GM23248 (cell line): ENCODE data around the gene PHRF1.
"Not testable (repeated sequence)": the region's sequence is repeated elsewhere in the genome, so short reads cannot be mapped to it uniquely, and the experiment has no call there.

ENCODE experiments used
- EZH2 ChIP-seq: fragments of 200-600 bp; sonication (generic); IDR thresholded peaks from 2 replicates; pipeline ENCODE4 v1.6.1; 2018; ENCODE audit warnings: antibody characterized with exemption, mild to moderate bottlenecking; ENCODE audit not compliant: insufficient read depth, poor library complexity, severe bottlenecking
- EZH2phosphoT487 ChIP-seq: fragments of 200-600 bp; sonication (generic); IDR thresholded peaks from 2 replicates; pipeline ENCODE4 v1.6.1; 2018; ENCODE audit warnings: antibody characterized with exemption, moderate library complexity, mild to moderate bottlenecking, low read depth; ENCODE audit not compliant: insufficient read depth

GRCh38 chr11:654444-654843 is 78.2 kb downstream of the PHRF1 start:
- not testable (repeated sequence) for TF ChIP-seq EZH2, EZH2phosphoT487
